ENCODE measurements around the gene TRIO. TPM values are rescaled to one million over a fixed set of nuclear protein-coding genes. Genes with fewer than 3 reads are reported as not detected.

Gene TRIO
- total and polyA plus RNA-seq, 2 of the 8 experiments (the other 6 are each of a cell fraction or from before 2014, with no cell fraction given) = 35.1 to 69.1 TPM

DNA sequence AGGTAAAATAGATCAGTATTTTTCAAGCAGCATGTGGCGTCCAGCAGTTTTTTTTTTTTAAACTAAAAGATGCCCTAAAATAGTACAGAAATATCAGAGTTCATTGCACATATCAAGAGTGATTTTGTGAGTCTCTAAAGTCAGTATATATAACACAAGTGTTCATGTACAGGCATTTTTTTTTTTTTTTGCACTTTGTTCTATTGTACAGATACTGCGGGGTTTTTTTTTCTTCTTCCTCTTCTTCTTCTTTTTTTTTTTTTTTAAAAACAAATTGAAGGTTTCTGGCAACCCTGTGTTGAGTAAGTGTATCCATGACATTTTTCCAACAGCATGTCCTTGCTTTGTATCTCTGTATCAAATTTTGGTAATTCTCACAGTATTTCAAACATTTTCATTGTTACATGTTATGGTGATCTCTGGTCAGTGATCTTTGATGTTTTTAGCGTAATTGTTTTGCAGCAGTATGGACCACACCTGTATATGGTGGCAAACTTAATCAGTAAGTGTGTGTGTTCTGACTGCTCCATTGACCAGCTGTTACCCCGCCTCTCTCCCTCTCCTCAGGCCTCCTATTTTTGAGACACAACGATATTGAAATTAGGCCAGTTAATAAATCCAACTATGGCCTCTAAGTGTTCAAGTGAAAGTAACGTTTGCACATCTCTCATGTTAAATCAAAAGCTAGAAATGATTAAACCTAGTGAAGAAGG lies 76.8 kb downstream of the TRIO start:
- H3K4me1 ChIP-seq (replicated peaks in 1 of 4; ENCODE audit: control insufficient read depth in 3 of 4, insufficient read depth in 4 of 4, low read length in 3 of 4) = peaks cover 2 to 26% (median 23%) of the 10 kb centered on the region in 4 experiments
- H3K79me2 ChIP-seq (ENCODE audit: control insufficient read depth in 1 of 2, insufficient read depth in 2 of 2, low read length in 2 of 2) = peaks cover 5 to 98% of the 10 kb centered on the region in 2 experiments
- POLR2A ChIA-PET (ENCODE audit: partially characterized antibody) = no interaction called here
- no peak for TF ChIP-seq EZH2 (IDR thresholded peaks at IDR 0.05; ENCODE audit: low read depth, low read length, severe bottlenecking)

More for the DNA sequence above, 76.8 kb downstream of the TRIO start:
- Histone ChIP-seq H3K36me3 (ENCODE audit: control insufficient read depth in 2 of 4, insufficient read depth in 4 of 4, low read length in 3 of 4) (no peaks in the 10 kb centered on the region; a peak in 1 of 8 replicates), H3K4me3 (ENCODE audit: extremely low read depth in 1 of 4, insufficient read depth in 2 of 4, low read depth in 3 of 4, low read length in 4 of 4) (no peak overlapping the region), H2BK20ac (ENCODE audit: low read length) (no peak overlapping the region), H3K14ac (ENCODE audit: insufficient read length) (no peak overlapping the region), H3K4me2 (ENCODE audit: insufficient read depth in 1 of 2, low read depth in 2 of 2, low read length in 2 of 2) (no peak overlapping the region), H4K5ac (ENCODE audit: insufficient read length, low read depth, low read length) (no peak overlapping the region), H2BK15ac (ENCODE audit: low read length) (no peak overlapping the region), H2BK5ac (ENCODE audit: low read depth, low read length) (no peak overlapping the region), H2BK12ac (ENCODE audit: low read depth, low read length) (no peak overlapping the region), H3K9me3 (ENCODE audit: insufficient read depth in 2 of 2, low read depth in 1 of 2, low read length in 1 of 2) (no peaks in the 10 kb centered on the region), H3K23me2 (ENCODE audit: low read depth, low read length) (no peaks in the 10 kb centered on the region), H3K27ac (ENCODE audit: low read depth, low read length) (no peak overlapping the region), H2BK120ac (replicated peaks; ENCODE audit: low read depth, low read length) (no peak overlapping the region), H3K79me1 (ENCODE audit: low read depth, low read length) (peaks cover 7% of the 10 kb centered on the region), H2AFZ (ENCODE audit: low read length) (no peak overlapping the region), H4K20me1 (replicated peaks in 1 of 2; ENCODE audit: control insufficient read depth in 1 of 2, insufficient read depth in 2 of 2, low read length in 2 of 2) (peaks cover 13 to 23% of the 10 kb centered on the region in 2 experiments), H3K27me3 (replicated peaks in 1 of 4; ENCODE audit: control insufficient read depth in 3 of 4, extremely low read depth in 1 of 4, insufficient read depth in 3 of 4, low read length in 3 of 4) (no peaks in the 10 kb centered on the region), H4K91ac (replicated peaks; ENCODE audit: insufficient read length, low read length) (no peak overlapping the region), H4K8ac (ENCODE audit: extremely low read depth, insufficient read depth, low read length) (no peak overlapping the region), H3K56ac (replicated peaks; ENCODE audit: insufficient read length, low read depth, low read length) (no peak overlapping the region), H3K9ac (replicated peaks in 1 of 4; ENCODE audit: extremely low read depth in 1 of 4, low read depth in 3 of 4, low read length in 3 of 4) (no peak overlapping the region), H3K18ac (ENCODE audit: extremely low read depth, low read length) (no peak overlapping the region), H3K4ac (replicated peaks; ENCODE audit: insufficient read length, low read depth, low read length) (no peak overlapping the region), H3K23ac (ENCODE audit: insufficient read length) (no peak overlapping the region), H2AK5ac (ENCODE audit: low read depth, low read length) (no peak overlapping the region)
- 89% methylated on average over 6 of the region's 6 CpGs; no CpG with 5 or more reads in 1 of the 2 experiments for WGBS, 2 experiments (ENCODE audit: extremely low coverage in 1 of 2, insufficient coverage in 1 of 2, insufficient read length in 1 of 2, insufficient replicate concordance in 2 of 2, low coverage in 1 of 2, low lambda C conversion rate in 2 of 2, missing lambda C conversion rate in 1 of 2)
- FAIRE-seq (no peak), DNase-seq (ENCODE audit: low read depth in 1 of 2, low spot score in 2 of 2) (no peak)
- CTCF ChIA-PET (ENCODE audit: partially characterized antibody) = interaction anchor here (0.6 to 1.7 kb wide), 4 partner anchors 15 to 112 kb away, joined by 3 to 8 read pairs (median 3); no protein-coding TSS in a partner anchor
